Measurements from ENCODE around the gene GCNT2.
"Not testable (repeated sequence)": the region's sequence is repeated elsewhere in the genome, so short reads cannot be mapped to it uniquely, and the experiment has no call there.

Gene GCNT2

DNA sequence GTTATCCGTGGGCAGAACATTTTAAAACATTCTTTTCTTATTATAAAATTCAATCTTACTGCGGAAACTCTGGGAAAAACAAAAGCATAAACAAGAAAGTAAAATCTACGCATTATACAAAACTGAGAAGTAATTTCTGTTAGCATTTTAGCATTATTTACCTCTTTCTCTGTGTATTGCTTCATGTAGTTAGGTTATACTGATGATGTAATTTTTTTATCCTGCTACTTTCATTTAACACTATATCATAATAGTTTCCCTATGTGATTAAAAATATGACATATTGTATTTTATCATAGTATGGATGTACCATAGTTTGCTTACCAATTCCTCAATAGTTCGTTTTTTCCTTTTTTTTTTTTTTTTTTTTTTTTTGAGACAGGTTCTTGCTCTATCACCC lies 4.2 kb upstream of the GCNT2 start:
- no peak for DNase-seq

GRCh38 chr6:10518557-10519407 lies 2.4 kb upstream of the GCNT2 start:
- DNase-seq, result no peak

DNA sequence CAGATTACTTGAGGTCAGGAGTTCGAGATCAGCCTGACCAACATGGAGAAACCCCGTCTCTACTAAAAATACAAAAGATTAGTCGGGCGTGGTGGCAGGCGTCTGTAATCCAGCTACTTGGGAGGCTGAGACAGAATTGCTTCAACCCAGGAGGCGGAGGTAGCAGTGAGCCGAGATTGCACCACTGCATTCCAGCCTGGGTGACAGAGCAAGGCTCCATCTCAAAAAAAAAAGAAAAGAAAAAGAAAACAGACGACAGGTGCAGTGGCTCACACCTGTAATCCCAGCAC lies 1.8 kb upstream of the GCNT2 start:
- not testable (repeated sequence) for DNase-seq

- DNase-seq, result no peak
These were observed 683 bp upstream of the GCNT2 start for GRCh38 chr6:10520468-10520867.

- DNase-seq, result no peak
These were observed 1.9 kb downstream of the GCNT2 start for GRCh38 chr6:10522929-10523573.

GRCh38 chr6:10526156-10526555 lies 5.0 kb downstream of the GCNT2 start:
- no peak for DNase-seq

- no peak for DNase-seq
These were observed 7.2 kb downstream of the GCNT2 start for GRCh38 chr6:10528158-10528981.

GRCh38 chr6:10529231-10529801 lies 8.2 kb downstream of the GCNT2 start:
- DNase-seq, result no peak

GRCh38 chr6:10529828-10530374 lies 8.8 kb downstream of the GCNT2 start:
- DNase-seq, result not testable (repeated sequence)

DNA sequence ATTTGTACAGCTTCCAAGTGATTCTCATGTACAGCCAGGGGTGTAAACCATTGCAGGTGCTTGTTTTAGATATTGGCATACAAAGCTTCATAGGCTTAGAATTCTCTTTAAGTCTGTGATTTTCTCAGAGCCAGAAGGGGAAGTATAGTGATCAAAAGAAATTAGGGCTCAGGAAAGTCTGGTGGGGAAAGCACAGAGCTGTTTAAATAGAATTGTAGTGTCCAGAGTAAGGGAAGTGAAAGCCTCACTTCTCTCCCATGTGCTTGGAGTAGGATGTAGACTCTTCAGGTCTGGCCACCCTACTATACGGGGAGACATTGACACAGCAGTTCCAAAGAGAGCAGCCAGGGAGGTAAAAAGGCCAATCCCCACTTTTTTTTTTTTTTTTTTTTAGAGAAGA lies 10.4 kb downstream of the GCNT2 start:
- DNase-seq, result no peak

DNA sequence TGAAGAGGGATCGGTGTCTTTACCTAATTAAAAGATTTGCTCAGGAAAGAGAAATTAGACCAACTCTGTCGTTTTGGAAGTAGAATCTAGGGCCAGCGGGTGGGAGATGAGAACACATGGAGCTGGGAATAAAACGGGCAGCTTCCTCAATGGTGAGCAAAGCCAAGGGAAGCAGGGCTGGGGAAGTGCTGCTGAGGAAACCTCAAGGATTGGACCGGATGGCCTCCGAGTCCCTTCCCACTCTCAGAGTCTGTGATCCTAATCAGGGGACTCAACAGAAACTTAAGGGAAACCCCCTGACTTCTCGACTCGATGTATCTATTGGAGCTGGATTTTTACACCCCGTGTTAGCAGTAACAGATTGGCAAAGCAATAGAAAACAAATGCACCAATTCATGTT lies 10.8 kb downstream of the GCNT2 start:
- DNase-seq, result no peak

- no peak for DNase-seq
These were observed 11.2 kb downstream of the GCNT2 start for GRCh38 chr6:10532392-10532791.

- DNase-seq, result no peak
These were observed 13.2 kb downstream of the GCNT2 start for GRCh38 chr6:10534419-10534762.

GRCh38 chr6:10535193-10535592 lies 14.0 kb downstream of the GCNT2 start:
- DNase-seq, result no peak

GRCh38 chr6:10537726-10538125 lies 16.6 kb downstream of the GCNT2 start:
- DNase-seq, result no peak

GRCh38 chr6:10540073-10540746 lies 19.1 kb downstream of the GCNT2 start:
- no peak for DNase-seq

- DNase-seq, result no peak
These were observed 20.4 kb downstream of the GCNT2 start for GRCh38 chr6:10541591-10541990.

DNA sequence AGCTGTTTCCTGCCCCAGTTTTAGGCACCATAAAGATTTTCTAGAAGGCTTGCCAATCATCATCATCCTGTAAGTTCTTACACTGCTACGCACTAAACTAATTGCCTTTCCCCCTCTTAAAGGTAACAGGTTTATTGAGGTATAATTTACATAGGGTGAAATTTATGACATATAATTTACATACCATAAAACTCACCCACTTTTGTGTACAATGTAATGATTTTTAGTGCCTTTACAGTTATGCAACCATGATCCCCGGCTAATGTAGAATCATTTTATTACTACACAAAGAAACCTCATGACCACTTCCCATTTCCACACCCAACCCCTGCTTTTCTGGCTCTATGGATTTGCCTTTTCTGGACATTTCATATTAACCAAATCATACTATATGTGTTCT lies 21.1 kb downstream of the GCNT2 start:
- no peak for DNase-seq

DNA sequence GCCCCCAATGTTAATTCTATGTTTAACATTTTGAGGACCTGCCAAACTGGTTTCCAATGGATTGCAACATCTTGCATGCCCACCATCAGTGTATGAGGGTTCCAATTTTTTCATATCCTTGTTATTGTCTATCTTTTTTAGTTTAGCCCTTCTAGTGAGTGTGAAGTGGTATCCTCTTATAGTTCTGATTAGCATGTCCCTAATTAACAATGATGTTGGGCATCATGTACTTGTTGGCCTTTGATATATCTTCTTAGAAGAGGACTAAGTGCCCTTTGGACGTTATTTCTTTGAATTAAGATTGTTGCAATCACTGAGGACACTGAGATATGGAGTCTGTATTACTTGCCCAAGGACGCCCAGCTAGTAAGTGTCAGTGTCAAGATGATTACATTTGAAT lies 22.3 kb downstream of the GCNT2 start:
- DNase-seq, result no peak

- DNase-seq, result no peak
These were observed 24.3 kb downstream of the GCNT2 start for GRCh38 chr6:10545482-10545881.

DNA sequence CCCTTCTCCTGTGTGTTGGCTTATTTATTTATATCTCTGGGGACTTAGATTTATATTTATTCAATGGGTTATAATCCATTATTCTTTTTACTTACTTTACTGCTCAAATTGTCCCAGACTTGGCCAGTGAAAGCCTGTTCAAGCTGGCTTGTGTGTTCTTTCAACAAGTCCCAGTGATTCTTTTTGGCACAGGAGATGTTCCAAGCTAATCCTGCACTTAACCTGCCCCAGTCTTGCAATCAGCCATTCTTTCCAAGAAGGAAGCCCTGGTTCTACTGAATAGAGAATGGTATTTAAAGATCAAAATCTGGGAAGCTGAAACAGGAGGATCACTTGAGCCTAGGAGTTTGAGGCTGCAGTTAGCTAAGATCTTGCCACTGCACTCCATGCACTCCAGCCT lies 26.7 kb downstream of the GCNT2 start:
- DNase-seq, result no peak

DNA sequence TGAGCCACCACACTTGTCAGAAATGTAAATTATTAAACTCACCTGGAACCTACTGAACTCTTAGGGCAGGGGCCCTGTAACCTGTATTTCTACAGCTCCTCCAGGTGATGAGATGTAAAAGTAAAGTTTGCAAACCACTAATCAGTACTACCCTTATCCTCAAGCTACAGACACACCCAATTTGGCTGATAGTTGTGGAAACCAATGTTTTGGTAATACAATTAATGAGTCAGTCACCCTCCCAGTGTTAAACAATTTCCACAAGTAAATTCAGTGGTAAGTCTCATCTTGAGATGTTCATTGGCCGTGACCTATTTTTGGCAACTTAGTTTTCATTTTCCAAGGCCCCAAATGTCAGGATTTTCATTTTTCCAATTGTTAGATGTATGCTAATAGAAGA lies 29.6 kb downstream of the GCNT2 start:
- no peak for DNase-seq

All from NCI-H1436 treated with DMSO at 0.1 percent for 48 hours (cell line).